Glomerular visceral epithelial cell (primary cell): ENCODE data around the gene OTUD4.
"Not testable (repeated sequence)": the region's sequence is repeated elsewhere in the genome, so short reads cannot be mapped to it uniquely, and the experiment has no call there.

Experiments
- DNase-seq: peaks from one replicate; pipeline ENCODE4 v3.0.0-alpha.2; 2016; ENCODE audit errors: extremely low spot score

Gene OTUD4

GRCh38 chr4:145178740-145179280 is 1.6 kb downstream of the OTUD4 start:
- DNase-seq, result peak; percentile 3

GRCh38 chr4:145177906-145178538 is 2.4 kb downstream of the OTUD4 start:
- peak; percentile 18 for DNase-seq

- DNase-seq, result peak; percentile 12
Observed at GRCh38 chr4:145177511-145177905, 2.9 kb downstream of the OTUD4 start.

- DNase-seq, result peak; percentile 19
Observed at GRCh38 chr4:145176641-145177432, 3.6 kb downstream of the OTUD4 start.

- DNase-seq, result no peak
Observed at GRCh38 chr4:145171911-145172310, 8.5 kb downstream of the OTUD4 start.

- DNase-seq, result no peak
Observed at GRCh38 chr4:145170223-145170622, 10.2 kb downstream of the OTUD4 start.

GRCh38 chr4:145168581-145169187 is 11.7 kb downstream of the OTUD4 start:
- DNase-seq, result no peak

- no peak for DNase-seq
Observed at GRCh38 chr4:145167887-145168286, 12.5 kb downstream of the OTUD4 start.

GRCh38 chr4:145161549-145161948 is 18.8 kb downstream of the OTUD4 start:
- no peak for DNase-seq

- DNase-seq, result no peak
Observed at GRCh38 chr4:145156986-145157385, 23.4 kb downstream of the OTUD4 start.

- no peak for DNase-seq
Observed at GRCh38 chr4:145155268-145155870, 25.0 kb downstream of the OTUD4 start.

- DNase-seq, result peak; percentile 34
Observed at GRCh38 chr4:145154573-145154972, 25.8 kb downstream of the OTUD4 start.

- DNase-seq, result no peak
Observed at GRCh38 chr4:145153904-145154298, 26.5 kb downstream of the OTUD4 start.

GRCh38 chr4:145153181-145153903 is 27.0 kb downstream of the OTUD4 start:
- no peak for DNase-seq

- DNase-seq, result no peak
Observed at GRCh38 chr4:145148980-145149379, 31.4 kb downstream of the OTUD4 start.

GRCh38 chr4:145136219-145136618 is 44.2 kb downstream of the OTUD4 start:
- DNase-seq, result not testable (repeated sequence)

- DNase-seq, result peak; percentile 2
Observed at GRCh38 chr4:145132511-145133098, 47.8 kb downstream of the OTUD4 start.

- no peak for DNase-seq
Observed at GRCh38 chr4:145131848-145132247, 48.5 kb downstream of the OTUD4 start.

- peak; percentile 12 for DNase-seq
Observed at GRCh38 chr4:145130788-145131399, 49.5 kb downstream of the OTUD4 start.

- no peak for DNase-seq
Observed at GRCh38 chr4:145130130-145130529, 50.3 kb downstream of the OTUD4 start.

- no peak for DNase-seq
Observed at GRCh38 chr4:145125396-145125795, 55.0 kb downstream of the OTUD4 start.
